Measurements from ENCODE around the gene SORCS1.

Gene SORCS1

DNA sequence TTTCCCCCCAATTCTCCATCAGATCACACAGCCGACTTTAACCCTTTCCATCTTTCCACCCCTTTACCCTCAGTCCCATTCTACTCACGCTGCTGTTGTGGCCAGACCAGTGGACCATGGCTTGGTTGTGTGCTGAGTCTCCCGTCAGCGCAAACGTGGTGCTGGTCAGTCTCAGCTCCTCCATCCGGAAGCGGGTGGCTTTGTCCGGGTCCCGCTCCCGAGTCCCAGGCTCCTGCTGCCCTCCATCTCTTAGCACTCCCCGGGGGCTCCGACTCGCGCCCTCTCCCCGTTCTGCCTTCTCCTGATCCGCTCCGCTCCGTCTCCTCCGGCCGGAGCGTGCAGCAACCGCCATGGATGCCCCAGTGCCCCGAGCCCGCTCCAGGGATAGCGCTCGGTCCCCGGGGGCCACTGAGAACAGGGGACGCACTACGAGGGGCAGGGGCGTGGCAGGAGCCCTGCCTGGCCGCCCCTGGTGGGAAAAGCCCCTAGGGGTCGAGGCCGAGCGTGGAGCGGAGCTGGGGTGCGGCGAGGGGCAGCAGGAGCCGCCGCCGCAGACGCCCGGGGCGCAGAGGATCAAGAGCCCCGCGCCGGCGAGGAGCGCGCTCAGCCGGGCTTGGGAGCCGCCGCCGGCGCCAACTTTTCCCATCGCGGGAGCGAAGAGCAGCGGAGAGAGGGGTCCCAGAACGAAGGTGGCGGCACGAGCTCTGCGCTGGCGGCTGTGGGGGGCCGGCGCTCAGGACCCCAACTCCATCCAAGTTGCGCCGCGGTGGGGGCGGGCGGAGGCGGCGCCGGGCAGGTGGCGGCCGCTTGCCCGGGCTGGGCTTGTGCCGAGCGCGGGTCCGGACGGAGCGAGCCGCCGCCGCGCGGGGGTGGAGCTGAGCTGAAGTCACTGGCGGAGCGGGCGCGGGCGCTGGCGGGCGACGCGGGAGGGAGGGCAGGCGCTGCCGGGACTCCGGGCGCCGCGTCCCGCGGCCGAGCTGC lies at the start of gene SORCS1:
Gene SORCS1 (minus strand): TSS at position 826 of the 981 bp plus-strand sequence.
- TF ChIP-seq, protein P1, sequence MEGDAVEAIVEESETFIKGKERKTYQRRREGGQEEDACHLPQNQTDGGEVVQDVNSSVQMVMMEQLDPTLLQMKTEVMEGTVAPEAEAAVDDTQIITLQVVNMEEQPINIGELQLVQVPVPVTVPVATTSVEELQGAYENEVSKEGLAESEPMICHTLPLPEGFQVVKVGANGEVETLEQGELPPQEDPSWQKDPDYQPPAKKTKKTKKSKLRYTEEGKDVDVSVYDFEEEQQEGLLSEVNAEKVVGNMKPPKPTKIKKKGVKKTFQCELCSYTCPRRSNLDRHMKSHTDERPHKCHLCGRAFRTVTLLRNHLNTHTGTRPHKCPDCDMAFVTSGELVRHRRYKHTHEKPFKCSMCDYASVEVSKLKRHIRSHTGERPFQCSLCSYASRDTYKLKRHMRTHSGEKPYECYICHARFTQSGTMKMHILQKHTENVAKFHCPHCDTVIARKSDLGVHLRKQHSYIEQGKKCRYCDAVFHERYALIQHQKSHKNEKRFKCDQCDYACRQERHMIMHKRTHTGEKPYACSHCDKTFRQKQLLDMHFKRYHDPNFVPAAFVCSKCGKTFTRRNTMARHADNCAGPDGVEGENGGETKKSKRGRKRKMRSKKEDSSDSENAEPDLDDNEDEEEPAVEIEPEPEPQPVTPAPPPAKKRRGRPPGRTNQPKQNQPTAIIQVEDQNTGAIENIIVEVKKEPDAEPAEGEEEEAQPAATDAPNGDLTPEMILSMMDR (IDR thresholded peaks at IDR 0.05; ENCODE audit: control insufficient read depth, extremely low read depth, insufficient read depth), result no peak
- DNase-seq (ENCODE audit: low read depth), result no peak
- no peak within 1 kb of the TSS for H3K4me3 ChIP-seq (ENCODE audit: low read depth, low read length)

DNA sequence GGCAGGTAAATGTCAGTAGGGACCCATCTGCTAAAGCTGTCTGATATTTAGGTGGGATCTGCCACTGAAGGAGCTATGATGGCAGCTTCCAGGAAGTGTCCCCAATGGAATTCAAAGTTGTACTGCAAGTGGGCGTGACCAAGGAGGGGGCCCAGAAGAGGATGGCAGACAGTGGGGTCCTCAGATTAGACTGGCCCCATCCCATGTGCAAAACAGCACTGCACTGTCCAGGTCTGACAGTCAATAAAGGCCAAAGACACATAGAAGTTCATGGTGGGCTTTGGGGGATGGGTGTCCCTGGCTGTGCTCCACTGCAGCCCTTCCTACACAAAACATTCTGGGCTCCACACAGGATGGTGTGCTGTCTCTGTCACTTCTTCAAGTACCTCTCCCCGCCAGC lies 49.8 kb upstream of the SORCS1 start:
- no peak for DNase-seq (ENCODE audit: low read depth)
- no peak overlapping the region for H3K4me3 ChIP-seq (ENCODE audit: low read depth, low read length)
- TF ChIP-seq, protein P1 (IDR thresholded peaks at IDR 0.05; ENCODE audit: control insufficient read depth, extremely low read depth, insufficient read depth), result no peak

DNA sequence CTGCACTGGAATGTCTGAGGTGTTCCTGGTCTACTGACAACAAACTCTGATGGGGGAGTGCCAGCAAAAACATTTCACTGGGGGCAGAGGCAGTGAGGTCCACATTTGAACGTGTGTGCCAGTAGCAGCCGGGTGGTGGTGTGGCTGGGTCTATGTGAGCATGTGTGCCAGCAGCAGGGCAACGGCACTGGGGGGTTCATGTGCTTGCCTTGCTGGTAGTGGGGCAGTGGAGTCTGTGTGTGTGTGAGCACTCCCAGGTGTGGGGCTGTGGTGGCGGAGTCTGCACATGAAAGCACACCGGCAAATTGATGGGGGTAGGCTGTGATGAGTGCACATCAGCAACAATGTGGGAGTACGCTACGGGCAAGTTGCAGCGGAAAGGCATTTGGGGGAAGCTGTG lies 49.4 kb upstream of the SORCS1 start:
- no peak for DNase-seq (ENCODE audit: low read depth)
- TF ChIP-seq, protein P1 (IDR thresholded peaks at IDR 0.05; ENCODE audit: control insufficient read depth, extremely low read depth, insufficient read depth), result no peak
- no peak overlapping the region for H3K4me3 ChIP-seq (ENCODE audit: low read depth, low read length)

DNA sequence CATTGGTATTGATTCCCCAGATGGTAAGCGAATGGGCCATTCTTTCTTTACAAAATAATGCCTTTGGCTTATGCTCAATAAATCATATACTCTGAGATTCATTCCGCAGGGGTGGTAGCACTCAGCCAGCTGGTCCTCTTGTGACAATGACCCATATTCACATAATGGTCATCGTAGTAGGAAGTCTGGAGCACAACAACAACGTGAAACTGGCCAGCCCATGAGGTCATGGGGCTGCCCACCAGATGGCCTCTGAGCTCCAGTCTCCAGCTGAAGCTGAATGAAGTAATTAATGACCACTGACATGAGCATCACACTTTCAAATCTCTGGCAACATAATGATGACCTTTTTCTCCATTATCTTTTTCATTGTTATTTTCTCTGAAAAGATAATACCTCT lies 42.3 kb upstream of the SORCS1 start:
- TF ChIP-seq, protein P1 (IDR thresholded peaks at IDR 0.05; ENCODE audit: control insufficient read depth, extremely low read depth, insufficient read depth), result no peak
- H3K4me3 ChIP-seq (ENCODE audit: low read depth, low read length), result no peak overlapping the region

DNA sequence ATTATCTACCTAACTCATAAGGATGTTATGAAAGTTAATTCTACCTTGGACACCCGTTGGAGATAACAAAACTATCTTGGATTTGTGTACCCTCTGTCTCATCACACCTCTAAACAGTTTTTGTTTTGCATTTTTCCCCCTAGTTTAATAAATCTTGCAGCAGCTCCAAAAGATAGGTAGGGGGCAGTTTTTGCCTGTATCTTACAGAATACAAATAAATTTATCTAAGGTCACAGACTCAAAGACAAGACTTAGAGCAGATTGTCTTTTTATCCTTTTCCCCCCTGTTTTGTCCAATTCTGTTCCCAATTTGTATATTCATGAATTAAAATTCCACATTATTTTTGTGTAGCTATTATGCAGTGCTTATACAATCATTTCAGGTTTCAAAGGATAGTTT lies 5.0 kb upstream of the SORCS1 start:
- DNase-seq (ENCODE audit: low read depth), result no peak

More for the DNA sequence above, 42.3 kb upstream of the SORCS1 start:
- no peak for DNase-seq (ENCODE audit: low read depth)

DNA sequence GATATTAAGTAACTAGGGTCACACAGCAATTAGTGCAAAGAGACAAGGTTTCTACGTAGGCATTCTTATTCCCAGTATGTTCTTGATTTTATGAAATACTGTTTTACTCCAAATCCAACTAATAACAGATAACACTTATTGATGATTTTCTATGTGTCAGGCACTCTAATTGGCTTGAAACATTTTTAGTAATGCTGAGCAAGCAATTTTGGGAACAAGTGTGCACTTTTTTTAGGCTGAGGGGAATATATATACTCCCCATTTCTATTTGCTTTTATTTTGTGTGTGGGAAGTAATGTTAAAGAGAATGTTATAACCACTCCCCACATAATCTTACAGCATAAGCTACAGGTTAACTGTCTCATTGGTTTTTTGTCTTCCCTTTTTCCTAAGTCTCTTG lies 4.2 kb upstream of the SORCS1 start:
- no peak overlapping the region for H3K4me3 ChIP-seq (ENCODE audit: low read depth, low read length)
- DNase-seq (ENCODE audit: low read depth), result no peak
- TF ChIP-seq, protein P1 (IDR thresholded peaks at IDR 0.05; ENCODE audit: control insufficient read depth, extremely low read depth, insufficient read depth), result no peak

More for the DNA sequence above, 5.0 kb upstream of the SORCS1 start:
- no peak overlapping the region for H3K4me3 ChIP-seq (ENCODE audit: low read depth, low read length)
- TF ChIP-seq, protein P1 (IDR thresholded peaks at IDR 0.05; ENCODE audit: control insufficient read depth, extremely low read depth, insufficient read depth), result no peak

Data from LNCaP clone FGC (cell line).